ENCODE results near the gene MMP1.

GRCh38 chr11:102767800-102768199 is 30.2 kb downstream of the MMP1 start:
- TF ChIP-seq EZH2 (IDR thresholded peaks at IDR 0.05; ENCODE audit: borderline replicate concordance, low read depth, low read length, severe bottlenecking) (no peak), CTCF (IDR thresholded peaks at IDR 0.05; ENCODE audit: borderline replicate concordance, extremely low read depth, low read length, poor library complexity, severe bottlenecking) (no peak)

Measured in DND-41 (cell line).